ENCODE data around the gene IRAK2. TPM values are rescaled to one million over a fixed set of nuclear protein-coding genes. Genes with fewer than 3 reads are reported as not detected.

Gene IRAK2
- total RNA-seq, result 29.4 and 48.1 TPM in 2 replicates

GRCh38 chr3:10164546-10165393 is at the start of gene IRAK2:
IRAK2 (plus strand) TSS chr3:10164919; CDS start chr3:10164955, 36 bp downstream.

GRCh38 chr3:10115326-10116137 is 49.2 kb upstream of the IRAK2 start, which contains the start of gene BRK1:
BRK1 (plus strand) TSS chr3:10115675; CDS start chr3:10115702, 27 bp downstream.

GRCh38 chr3:10248184-10248983 is 83.7 kb downstream of the IRAK2 start, which contains the start of gene TATDN2:
TATDN2 (plus strand) TSS chr3:10248459; CDS start chr3:10249201, 742 bp downstream.

GRCh38 chr3:10292505-10293419 is 128.0 kb downstream of the IRAK2 start, which contains the start of gene GHRL:
GHRL (minus strand) TSS chr3:10292947; CDS start chr3:10290180, 2,767 bp downstream.

Small RNA genes within 50 kb of the gene (small RNA-seq; reads per million reads assigned to genes)
- gene RF02126, result not detected

Other genes with a start within 250 kb of the IRAK2 start
- gene IL17RC, start 247.8 kb upstream of the IRAK2 start, total RNA-seq, result 15.9 and 28.4 TPM in 2 replicates
- gene CRELD1, start 231.1 kb upstream of the IRAK2 start, total RNA-seq, result 19.1 and 25.2 TPM in 2 replicates
- gene PRRT3, start 212.5 kb upstream of the IRAK2 start, total RNA-seq, result 2.0 TPM in 2 replicates
- 47.7 and 69.8 TPM in 2 replicates for gene EMC3, start 178.1 kb upstream of the IRAK2 start, total RNA-seq
- 14.4 and 29.4 TPM in 2 replicates for gene FANCD2, start 138.5 kb upstream of the IRAK2 start, total RNA-seq
- not detected in 2 replicates for gene FANCD2OS, start 56.7 kb upstream of the IRAK2 start, total RNA-seq
- 136 and 167 TPM in 2 replicates for gene BRK1, start 49.2 kb upstream of the IRAK2 start, total RNA-seq
- 42.1 and 45.4 TPM in 2 replicates for gene VHL, start 23.1 kb upstream of the IRAK2 start, total RNA-seq
- 18.0 and 20.2 TPM in 2 replicates for gene TATDN2, start 83.5 kb downstream of the IRAK2 start, total RNA-seq
- gene GHRL, start 128.0 kb downstream of the IRAK2 start, total RNA-seq, result 0.33 TPM in 1 of 2 replicates, not detected in the other
- gene SEC13, start 156.2 kb downstream of the IRAK2 start, total RNA-seq, result 254 and 337 TPM in 2 replicates